HepG2 (cell line): ENCODE measurements around the gene CRB1.
"Not testable (repeated sequence)": the region's sequence is repeated elsewhere in the genome, so short reads cannot be mapped to it uniquely, and the experiment has no call there.

Experiments used
- CREB1 ChIP-seq, 2 experiments: fragments of 450-650 bp in 1 of 2; IDR thresholded peaks; 2 replicates each; pipeline ENCODE4 v1.6.1; 2016 to 2017; ENCODE audit warnings: control low read depth in 1 of 2, mild to moderate bottlenecking in 1 of 2, missing compliant biosample characterization in 1 of 2, missing genetic modification characterization in 1 of 2
- ZNF253 ChIP-seq: sonication (generic); formaldehyde crosslinking; IDR thresholded peaks from 2 replicates; pipeline ENCODE4 v1.8.0; 2022; ENCODE audit warnings: mild to moderate bottlenecking, missing genetic modification reagents, borderline replicate concordance
- ZNF446 ChIP-seq: sonication (generic); formaldehyde crosslinking; IDR thresholded peaks from 2 replicates; pipeline ENCODE4 v1.5.0; 2020; ENCODE audit warnings: mild to moderate bottlenecking, missing genetic modification reagents

GRCh38 chr1:197405614-197406013 is 137.6 kb downstream of the CRB1 start:
- TF ChIP-seq CREB1 (IDR thresholded peaks at IDR 0.05); CREB1 (CRISPR knock-in tag; IDR thresholded peaks at IDR 0.05); ZNF253; ZNF446 (CRISPR knock-in tag): not testable (repeated sequence)
